ENCODE measurements around the gene ZNF462. TPM values are rescaled to one million over a fixed set of nuclear protein-coding genes. Genes with fewer than 3 reads are reported as not detected.

The ZNF462 gene
- total RNA-seq, 4 donors from 2014 or later: 17.8 to 22.3 (median 21.4) TPM

- no peak overlapping the region for H3K27ac ChIP-seq
- H3K4me1 ChIP-seq: no peaks in the 10 kb centered on the region
- DNase-seq: no peak
- H3K36me3 ChIP-seq: peaks cover 0 to 62% (median 0%) of the 10 kb centered on the region in 3 donors
- H3K4me3 ChIP-seq: no peak overlapping the region
- H3K27me3 ChIP-seq: no peaks in the 10 kb centered on the region
- intact Hi-C loops (cut with DNase I): no loop called here
- no peaks in the 10 kb centered on the region for H3K9me3 ChIP-seq
- no peak for TF ChIP-seq POLR2A (IDR thresholded peaks at IDR 0.05)
- no peak for TF ChIP-seq CTCF (IDR thresholded peaks at IDR 0.05)
These were observed 96.1 kb downstream of the ZNF462 start for GRCh38 chr9:106958955-106959657.

GRCh38 chr9:106960258-106960657, 97.3 kb downstream of the ZNF462 start:
- no peak for TF ChIP-seq CTCF (IDR thresholded peaks at IDR 0.05)
- TF ChIP-seq POLR2A (IDR thresholded peaks at IDR 0.05): no peak

GRCh38 chr9:106961623-106962022, 98.7 kb downstream of the ZNF462 start:
- H3K36me3 ChIP-seq: peaks cover 0 to 37% (median 0%) of the 10 kb centered on the region in 3 donors
- intact Hi-C loops (cut with DNase I): no loop called here
- H3K27ac ChIP-seq: peak overlapping the region in 2 of 4 donors; percentile 25 to 53
- TF ChIP-seq CTCF (IDR thresholded peaks at IDR 0.05) (no peak), POLR2A (IDR thresholded peaks at IDR 0.05) (no peak)
- DNase-seq: no peak
- H3K9me3 ChIP-seq: no peaks in the 10 kb centered on the region
- no peak overlapping the region for H3K4me3 ChIP-seq
- no peaks in the 10 kb centered on the region for H3K4me1 ChIP-seq
- WGBS, 2 donors: 61 to 69% methylated on average over 2 of the region's 2 CpGs
- no peaks in the 10 kb centered on the region for H3K27me3 ChIP-seq

More at GRCh38 chr9:106960258-106960657, 97.3 kb downstream of the ZNF462 start:
- 66 to 73% methylated on average over 5 of the region's 5 CpGs for WGBS, 2 donors
- Histone ChIP-seq H3K27ac (no peak overlapping the region), H3K9me3 (no peaks in the 10 kb centered on the region), H3K4me3 (no peak overlapping the region), H3K4me1 (no peaks in the 10 kb centered on the region), H3K27me3 (no peaks in the 10 kb centered on the region), H3K36me3 (peaks cover 0 to 50% (median 0%) of the 10 kb centered on the region in 3 donors)
- intact Hi-C loops (cut with DNase I): no loop called here
- no peak for DNase-seq

- DNase-seq: no peak
- 37 to 50% methylated on average over 2 of the region's 2 CpGs for WGBS, 2 donors
These were observed 99.2 kb downstream of the ZNF462 start for GRCh38 chr9:106962122-106962521.

More at GRCh38 chr9:106962122-106962521, 99.2 kb downstream of the ZNF462 start:
- peak overlapping the region in 3 of 4 donors; percentile 25 to 53 (median 36) for H3K27ac ChIP-seq
- no peaks in the 10 kb centered on the region for H3K27me3 ChIP-seq
- H3K4me3 ChIP-seq: no peak overlapping the region
- no peak for TF ChIP-seq POLR2A (IDR thresholded peaks at IDR 0.05)
- no peak for TF ChIP-seq CTCF (IDR thresholded peaks at IDR 0.05)
- no peaks in the 10 kb centered on the region for H3K4me1 ChIP-seq
- peaks cover 0 to 32% (median 0%) of the 10 kb centered on the region in 3 donors for H3K36me3 ChIP-seq
- H3K9me3 ChIP-seq: no peaks in the 10 kb centered on the region
- intact Hi-C loops (cut with DNase I): no loop called here
